ENCODE data around the gene RCAN1. TPM values are rescaled to one million over a fixed set of nuclear protein-coding genes. Genes with fewer than 3 reads are reported as not detected.

The RCAN1 gene
- total RNA-seq, 1 donor from 2014 or later, result 12.5 TPM

DNA sequence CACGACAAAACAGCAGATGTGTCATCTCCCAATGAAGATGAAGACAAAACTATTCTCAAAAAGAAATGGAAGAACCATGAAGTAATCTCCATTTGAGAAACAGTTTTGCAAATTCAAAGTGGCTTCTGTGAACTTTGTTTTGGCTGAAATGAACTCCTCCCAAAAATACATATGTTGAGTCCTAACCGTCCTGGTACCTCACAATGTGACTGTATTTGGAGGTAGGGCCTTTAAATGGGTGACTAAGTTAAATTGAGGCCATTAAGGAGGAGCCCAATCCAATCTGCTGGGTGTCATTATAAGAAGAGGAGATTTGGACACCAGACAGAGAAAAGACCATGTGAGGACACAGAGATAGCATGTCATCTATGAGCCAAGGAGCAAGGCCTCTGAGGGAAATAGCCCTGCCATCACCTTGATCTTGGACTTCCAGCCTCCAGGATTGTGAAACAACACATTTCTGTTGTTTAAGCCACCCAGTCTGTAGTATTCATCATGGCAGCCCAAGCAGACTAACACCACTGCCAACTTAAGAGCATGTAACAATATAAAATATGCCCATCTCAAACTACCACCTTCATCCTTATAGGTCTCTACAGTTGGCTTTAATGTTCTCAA is 64.6 kb downstream of the RCAN1 start:
- Histone ChIP-seq H3K4me1 (peaks cover 5 to 19% of the 10 kb centered on the region in 2 donors), H3K9me3 (no peaks in the 10 kb centered on the region), H3K27me3 (no peaks in the 10 kb centered on the region), H3K4me3 (no peak overlapping the region), H3K27ac (no peak overlapping the region), H3K36me3 (no peaks in the 10 kb centered on the region)
- DNase-seq (ENCODE audit: low spot score in 2 of 2), result no peak
- intact Hi-C loops (cut with DNase I), result no loop called here
- no peak for TF ChIP-seq CTCF (IDR thresholded peaks at IDR 0.05)

DNA sequence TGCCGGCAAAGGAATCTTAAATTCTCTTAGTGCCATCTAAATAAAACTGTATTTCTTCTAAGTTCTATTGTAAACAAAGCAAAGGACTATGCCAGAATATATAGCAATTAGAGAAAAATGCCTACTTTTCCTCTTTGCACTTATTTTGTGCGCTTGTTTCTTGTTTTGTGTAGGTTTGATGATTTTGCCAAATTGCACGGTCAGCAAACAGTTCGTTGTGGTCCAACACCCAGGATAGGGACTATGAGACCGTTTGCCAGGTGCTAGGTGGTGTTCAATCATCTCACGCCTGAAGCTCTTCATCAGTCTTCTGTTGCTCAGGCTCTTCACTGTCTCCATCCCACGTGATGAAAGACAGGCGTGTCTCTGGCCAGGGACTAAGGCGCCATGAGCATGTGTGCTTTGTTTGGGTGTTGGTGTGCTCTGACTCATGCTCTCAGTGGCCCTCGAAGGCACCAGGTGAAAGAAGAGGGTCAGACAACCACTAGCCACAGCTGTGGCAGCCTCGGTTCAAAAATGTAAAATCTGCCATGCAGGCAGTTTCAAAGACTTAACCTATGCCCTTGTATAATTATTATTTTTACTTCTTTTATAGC is 66.0 kb downstream of the RCAN1 start:
- Histone ChIP-seq H3K27me3 (no peaks in the 10 kb centered on the region), H3K9me3 (no peaks in the 10 kb centered on the region), H3K36me3 (no peaks in the 10 kb centered on the region), H3K4me1 (peaks cover 9 to 32% of the 10 kb centered on the region in 2 donors), H3K27ac (no peak overlapping the region), H3K4me3 (no peak overlapping the region)
- intact Hi-C loops (cut with DNase I), result no loop called here
- TF ChIP-seq CTCF (IDR thresholded peaks at IDR 0.05), result no peak
- no peak for DNase-seq (ENCODE audit: low spot score in 2 of 2)

DNA sequence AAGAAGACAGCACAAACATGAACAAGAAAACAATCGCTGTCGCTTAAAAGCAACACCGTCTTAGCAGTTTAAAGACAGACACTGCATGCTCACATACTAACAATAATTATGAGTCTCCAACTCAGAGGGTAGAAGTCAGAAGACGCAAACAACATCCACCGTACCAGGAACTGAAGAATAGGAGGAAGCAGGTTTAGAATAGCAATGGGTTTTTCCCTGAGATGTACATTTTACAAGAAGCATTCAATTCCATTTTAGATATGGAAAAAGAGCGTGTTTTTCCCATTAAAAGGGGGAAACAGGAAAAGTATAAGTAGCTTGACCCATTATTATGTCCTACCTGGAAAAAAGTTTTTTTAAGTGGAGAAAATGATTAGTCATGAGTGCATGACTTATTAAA is 68.4 kb downstream of the RCAN1 start:
- no peaks in the 10 kb centered on the region for H3K27me3 ChIP-seq
- DNase-seq (ENCODE audit: low spot score in 2 of 2), result no peak
- H3K9me3 ChIP-seq, result no peaks in the 10 kb centered on the region
- TF ChIP-seq CTCF (IDR thresholded peaks at IDR 0.05), result no peak
- H3K4me1 ChIP-seq, result peaks cover 9 to 20% of the 10 kb centered on the region in 2 donors
- no peaks in the 10 kb centered on the region for H3K36me3 ChIP-seq
- intact Hi-C loops (cut with DNase I), result no loop called here
- H3K4me3 ChIP-seq, result no peak overlapping the region
- peak overlapping the region in 1 of 2 donors; percentile 63 for H3K27ac ChIP-seq

- Histone ChIP-seq H3K4me1 (peaks cover 9 to 20% of the 10 kb centered on the region in 2 donors), H3K36me3 (no peaks in the 10 kb centered on the region), H3K27ac (peak overlapping the region; percentile 53 to 63), H3K27me3 (no peaks in the 10 kb centered on the region), H3K4me3 (peak overlapping the region in 1 of 2 donors; percentile 0), H3K9me3 (no peaks in the 10 kb centered on the region)
- intact Hi-C loops (cut with DNase I), result loop anchor here (1.0 kb wide), 1 partner anchor 19 kb away; no protein-coding TSS in a partner anchor
- TF ChIP-seq CTCF (IDR thresholded peaks at IDR 0.05), result no peak
- DNase-seq (ENCODE audit: low spot score in 2 of 2), result peak in 1 of 2 donors; percentile 76
Measured at GRCh38 chr21:34545079-34545884, 69.6 kb downstream of the RCAN1 start.

DNA sequence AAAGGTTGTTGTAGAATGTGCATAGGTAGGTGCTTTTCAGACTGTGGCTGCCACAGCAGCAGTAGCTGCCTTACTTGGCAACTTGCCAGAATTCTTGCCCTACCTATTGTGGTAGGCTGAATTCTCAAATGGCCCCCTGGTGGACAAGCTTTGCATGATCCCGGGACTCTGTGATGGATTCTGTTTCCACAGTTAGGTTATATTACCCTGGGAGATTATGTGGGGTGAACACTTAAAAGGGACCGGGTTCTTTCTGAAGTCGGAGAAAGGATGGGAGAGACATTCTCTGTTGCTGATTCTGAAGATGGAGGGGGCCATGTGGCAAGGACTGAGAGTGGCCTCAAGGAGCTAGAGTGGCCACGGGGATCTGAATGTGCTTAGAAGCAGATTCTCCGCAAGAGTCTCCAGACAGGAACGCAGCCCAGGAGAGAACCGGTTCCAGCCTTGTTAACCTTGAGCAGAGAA is 70.8 kb downstream of the RCAN1 start:
- intact Hi-C loops (cut with DNase I), result no loop called here
- DNase-seq (ENCODE audit: low spot score in 2 of 2), result peak in 1 of 2 donors; percentile 87
- H3K27ac ChIP-seq, result peak overlapping the region; percentile 53 to 63
- no peak overlapping the region for H3K4me3 ChIP-seq
- H3K4me1 ChIP-seq, result peaks cover 9 to 20% of the 10 kb centered on the region in 2 donors
- H3K9me3 ChIP-seq, result no peaks in the 10 kb centered on the region
- H3K36me3 ChIP-seq, result no peaks in the 10 kb centered on the region
- no peaks in the 10 kb centered on the region for H3K27me3 ChIP-seq
- TF ChIP-seq CTCF (IDR thresholded peaks at IDR 0.05), result peak; percentile 26 to 50 (median 40)
